Adipose tissue (tissue), 3 donors: Measurements from ENCODE around the gene RANBP3. TPM values are rescaled to one million over a fixed set of nuclear protein-coding genes. Genes with fewer than 3 reads are reported as not detected.
"Not testable (repeated sequence)": the region's sequence is repeated elsewhere in the genome, so short reads cannot be mapped to it uniquely, and the experiment has no call there.

ENCODE experiments used
- H3K27ac ChIP-seq: one replicate; pipeline ENCODE4 v1.5.1; 2013; ENCODE audit warnings: low read depth, low read length
- WGBS, 3 donors: extraction: QIAGEN DNeasy Blood & Tissue Kit; methylation state at CpG; one replicate each; pipeline ENCODE4 v1.1.7; 2013; 5-methylcytosine and 5-hydroxymethylcytosine counted together
- polyA plus RNA-seq, 3 donors: library from polyadenylated mRNA; stranded (reverse); fragments of 200-250 nt; gene quantifications; one replicate each; pipeline ENCODE4 v1.2.3, GENCODE V29; 2013
- donor health status: healthy with polysubstance abuse.
- donor health status: Bipolar disorder and iron deficiency.
- donor health status: healthy.

RANBP3 gene
- polyA plus RNA-seq, 3 donors, result 26.3 to 34.5 (median 32.3) TPM

GRCh38 chr19:6011794-6012193, 33.9 kb upstream of the RANBP3 start:
- WGBS, 3 donors, result 87 to 100% (median 94%) methylated on average over 1 of the region's 1 CpG
- H3K27ac ChIP-seq, result no peak overlapping the region

- H3K27ac ChIP-seq, result no peak overlapping the region
- 86 to 88% (median 87%) methylated on average over 10 of the region's 10 CpGs for WGBS, 3 donors
Measured at GRCh38 chr19:6011206-6011605, 33.3 kb upstream of the RANBP3 start.

GRCh38 chr19:6010107-6010506, 32.2 kb upstream of the RANBP3 start:
- 90 to 96% (median 92%) methylated on average over 16 of the region's 16 CpGs for WGBS, 3 donors
- H3K27ac ChIP-seq, result no peak overlapping the region

- no peak overlapping the region for H3K27ac ChIP-seq
- WGBS, 3 donors, result 87 to 91% (median 89%) methylated on average over 26 of the region's 26 CpGs
Measured at GRCh38 chr19:6007866-6008265, 29.9 kb upstream of the RANBP3 start.

GRCh38 chr19:6006896-6007295, 29.0 kb upstream of the RANBP3 start:
- WGBS, 3 donors, result 94 to 96% (median 96%) methylated on average over 20 of the region's 20 CpGs
- no peak overlapping the region for H3K27ac ChIP-seq

GRCh38 chr19:6006070-6006446, 28.1 kb upstream of the RANBP3 start:
- WGBS, 3 donors, result 92 to 94% (median 93%) methylated on average over 7 of the region's 7 CpGs
- H3K27ac ChIP-seq, result not testable (repeated sequence)

- no peak overlapping the region for H3K27ac ChIP-seq
- WGBS, 3 donors, result 81 to 85% (median 84%) methylated on average over 17 to 18 of the region's 18 CpGs
Measured at GRCh38 chr19:6005321-6006069, 27.6 kb upstream of the RANBP3 start.

- WGBS, 3 donors, result 79 to 88% (median 80%) methylated on average over 10 of the region's 10 CpGs
- no peak overlapping the region for H3K27ac ChIP-seq
Measured at GRCh38 chr19:6003976-6004375, 26.0 kb upstream of the RANBP3 start.

- 94 to 95% (median 95%) methylated on average over 26 of the region's 26 CpGs for WGBS, 3 donors
- no peak overlapping the region for H3K27ac ChIP-seq
Measured at GRCh38 chr19:6002591-6002990, 24.7 kb upstream of the RANBP3 start.

GRCh38 chr19:6000228-6000847, 22.4 kb upstream of the RANBP3 start:
- 88 to 96% (median 95%) methylated on average over 7 of the region's 7 CpGs for WGBS, 3 donors
- no peak overlapping the region for H3K27ac ChIP-seq

GRCh38 chr19:5999693-6000092, 21.8 kb upstream of the RANBP3 start:
- no peak overlapping the region for H3K27ac ChIP-seq
- WGBS, 3 donors, result 92 to 97% (median 96%) methylated on average over 6 of the region's 6 CpGs

GRCh38 chr19:5997371-5997770, 19.4 kb upstream of the RANBP3 start:
- H3K27ac ChIP-seq, result no peak overlapping the region
- WGBS, 3 donors, result 83 to 90% (median 90%) methylated on average over 17 of the region's 17 CpGs

GRCh38 chr19:5996623-5997320, 18.8 kb upstream of the RANBP3 start:
- no peak overlapping the region for H3K27ac ChIP-seq
- WGBS, 3 donors, result 86 to 95% (median 93%) methylated on average over 37 of the region's 37 CpGs

GRCh38 chr19:5996102-5996501, 18.2 kb upstream of the RANBP3 start:
- WGBS, 3 donors, result 91 to 96% (median 96%) methylated on average over 26 of the region's 26 CpGs
- no peak overlapping the region for H3K27ac ChIP-seq

GRCh38 chr19:5995606-5996005, 17.7 kb upstream of the RANBP3 start:
- WGBS, 3 donors, result 94 to 96% (median 96%) methylated on average over 16 of the region's 16 CpGs
- no peak overlapping the region for H3K27ac ChIP-seq

- H3K27ac ChIP-seq, result no peak overlapping the region
- 93 to 95% (median 94%) methylated on average over 21 to 29 of the region's 29 CpGs for WGBS, 3 donors
Measured at GRCh38 chr19:5994405-5995165, 16.6 kb upstream of the RANBP3 start.

GRCh38 chr19:5993648-5994358, 15.9 kb upstream of the RANBP3 start:
- WGBS, 3 donors, result 47 to 63% (median 60%) methylated on average over 30 of the region's 30 CpGs
- H3K27ac ChIP-seq, result no peak overlapping the region

- no peak overlapping the region for H3K27ac ChIP-seq
- 72 to 78% (median 78%) methylated on average over 13 of the region's 13 CpGs for WGBS, 3 donors
Measured at GRCh38 chr19:5993201-5993600, 15.3 kb upstream of the RANBP3 start.
